CD4-positive, alpha-beta T cell treated with Interleukin-6 at 100 ng/mL for 8 hours (primary cell): ENCODE results near the gene TNNI2.

Source experiments
- DNase-seq: peaks from one replicate; pipeline ENCODE4 v3.0.0-alpha.2; 2020; ENCODE audit warnings: mixed read lengths, low spot score

TNNI2 gene

DNA sequence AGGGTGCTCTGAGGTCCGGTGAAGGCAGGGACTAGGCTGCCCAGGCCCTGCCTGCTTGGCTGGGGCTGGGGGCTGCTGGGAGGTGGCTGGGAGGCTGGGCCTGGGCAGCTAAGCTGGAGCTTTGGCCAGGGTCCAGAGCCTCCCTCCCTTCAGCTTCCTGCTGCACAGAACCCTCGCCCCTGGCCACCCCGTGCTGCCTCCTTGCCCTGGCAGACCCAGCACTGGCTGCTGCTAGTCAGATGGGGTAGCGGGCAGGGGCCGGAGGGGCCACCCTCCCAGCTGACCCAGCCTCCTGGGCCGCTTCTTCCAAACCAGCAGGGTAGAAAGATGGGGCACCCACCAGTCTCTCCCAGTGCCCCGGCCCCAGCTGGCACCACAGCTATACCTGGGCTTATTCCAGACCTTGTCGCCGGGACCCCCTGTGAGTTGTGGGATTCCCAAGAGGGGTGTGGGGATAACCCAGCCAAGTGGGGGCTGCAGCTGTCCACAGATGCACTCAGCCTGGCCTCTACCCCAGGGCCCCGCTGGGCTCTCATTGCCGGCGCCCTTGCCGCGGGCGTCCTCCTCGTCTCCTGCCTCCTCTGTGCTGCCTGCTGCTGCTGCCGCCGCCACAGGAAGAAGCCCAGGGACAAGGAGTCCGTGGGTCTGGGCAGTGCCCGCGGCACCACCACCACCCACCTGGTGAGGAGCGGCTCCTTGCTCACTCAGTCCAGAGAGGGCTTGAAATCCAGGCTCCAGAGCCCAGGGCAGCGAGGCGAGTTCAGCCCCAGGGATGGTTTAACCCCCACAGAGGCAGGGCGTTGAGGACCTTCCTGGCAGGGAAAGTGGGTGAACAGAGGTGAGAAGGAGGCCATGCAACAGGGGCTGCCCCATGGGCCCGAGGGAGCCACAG, 3.8 kb upstream of the TNNI2 start, which contains the start of gene SYT8:
Gene SYT8, plus strand, starts transcription at position 212 of the 892 bp plus-strand sequence. Its CDS starts 116 bp downstream, at position 328.
- DNase-seq, result no peak

DNA sequence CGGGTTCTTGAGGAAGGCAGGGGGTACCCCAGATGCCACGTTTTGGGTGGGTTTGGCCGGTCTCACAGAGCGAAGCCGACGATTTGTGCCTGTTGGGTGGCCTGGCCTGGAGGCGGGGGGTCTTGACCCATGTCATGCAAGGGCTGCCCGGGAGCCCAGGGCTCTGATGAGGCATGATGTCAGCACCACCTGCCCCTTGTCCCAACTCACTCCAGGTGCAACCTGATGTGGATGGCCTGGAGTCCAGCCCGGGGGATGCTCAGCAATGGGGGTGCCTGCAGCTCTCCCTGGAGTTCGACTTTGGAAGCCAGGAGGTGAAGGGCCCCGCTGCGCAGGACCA, 3.1 kb upstream of the TNNI2 start:
- DNase-seq, result no peak

DNA sequence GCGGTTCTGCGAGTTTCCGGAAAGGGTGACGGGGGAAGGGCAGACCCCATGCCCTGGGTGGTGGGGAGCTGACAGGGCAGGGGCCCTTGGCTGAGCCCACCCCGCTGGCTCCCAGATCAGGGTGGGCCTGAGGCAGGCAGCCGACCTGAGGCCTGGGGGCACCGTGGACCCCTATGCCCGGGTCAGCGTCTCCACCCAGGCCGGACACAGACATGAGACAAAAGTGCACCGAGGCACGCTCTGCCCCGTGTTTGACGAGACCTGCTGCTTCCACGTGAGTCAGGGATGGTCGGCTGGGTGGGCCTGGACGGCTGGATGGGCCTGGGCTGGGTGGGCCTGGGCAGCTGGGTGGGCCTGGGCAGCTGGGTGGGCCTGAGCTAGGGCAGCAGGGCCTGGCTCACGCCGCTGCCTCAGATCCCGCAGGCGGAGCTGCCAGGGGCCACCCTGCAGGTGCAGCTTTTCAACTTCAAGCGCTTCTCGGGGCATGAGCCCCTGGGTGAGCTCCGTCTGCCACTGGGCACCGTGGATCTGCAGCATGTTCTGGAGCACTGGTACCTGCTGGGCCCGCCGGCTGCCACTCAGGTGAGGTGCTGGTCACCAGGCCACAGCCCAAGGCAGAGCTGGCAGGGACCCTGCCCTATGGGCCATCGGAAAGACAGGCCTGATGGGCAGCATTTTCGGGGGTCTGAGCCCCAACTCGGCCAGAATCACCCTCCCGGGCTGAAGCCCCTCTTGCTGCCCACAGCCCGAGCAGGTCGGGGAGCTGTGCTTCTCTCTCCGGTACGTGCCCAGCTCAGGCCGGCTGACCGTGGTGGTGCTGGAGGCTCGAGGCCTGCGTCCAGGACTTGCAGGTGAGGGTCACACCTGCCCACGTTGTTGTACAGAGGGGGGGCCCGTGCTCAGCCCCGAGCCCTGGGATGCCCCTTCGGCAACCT, 2.5 kb upstream of the TNNI2 start:
- DNase-seq, result no peak

DNA sequence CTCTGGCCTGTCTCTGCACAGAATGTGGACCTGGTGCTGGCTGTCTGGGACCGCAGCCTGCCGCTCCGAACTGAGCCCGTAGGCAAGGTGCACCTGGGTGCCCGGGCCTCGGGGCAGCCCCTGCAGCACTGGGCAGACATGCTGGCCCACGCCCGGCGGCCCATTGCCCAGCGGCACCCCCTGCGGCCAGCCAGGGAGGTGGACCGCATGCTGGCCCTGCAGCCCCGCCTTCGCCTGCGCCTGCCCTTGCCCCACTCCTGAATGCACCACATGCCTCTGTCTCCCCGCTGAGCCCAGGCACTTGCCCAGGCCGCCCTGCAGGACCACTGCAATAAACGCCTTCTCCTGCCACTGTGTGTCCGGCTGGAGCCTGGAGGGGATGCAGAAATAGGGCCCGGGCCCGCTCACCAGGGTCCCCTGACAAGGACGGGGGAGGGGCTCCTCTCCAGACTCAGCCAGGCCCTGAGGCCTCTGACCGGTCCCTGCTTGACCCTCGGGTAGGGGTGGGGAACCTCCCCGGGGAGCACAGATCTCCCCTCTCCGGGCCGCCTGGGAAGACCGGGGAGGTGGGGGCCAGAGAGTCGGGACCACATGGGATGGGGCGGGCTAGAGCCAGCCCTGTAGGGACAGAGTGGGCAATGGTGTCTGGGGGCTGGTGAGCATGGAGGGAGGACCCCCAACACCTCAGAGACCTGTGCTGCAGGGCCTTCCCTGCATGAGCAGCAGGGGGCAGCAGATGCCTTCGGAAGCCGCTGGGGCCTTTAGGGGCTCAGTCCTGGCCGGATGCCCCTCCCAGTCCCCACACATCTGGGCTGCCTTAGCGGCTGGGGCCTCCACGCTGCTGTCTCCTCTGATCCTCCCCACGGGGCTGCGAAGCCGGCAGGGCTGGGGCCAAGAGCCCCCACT, 1.4 kb upstream of the TNNI2 start:
- DNase-seq, result peak; percentile 83

DNA sequence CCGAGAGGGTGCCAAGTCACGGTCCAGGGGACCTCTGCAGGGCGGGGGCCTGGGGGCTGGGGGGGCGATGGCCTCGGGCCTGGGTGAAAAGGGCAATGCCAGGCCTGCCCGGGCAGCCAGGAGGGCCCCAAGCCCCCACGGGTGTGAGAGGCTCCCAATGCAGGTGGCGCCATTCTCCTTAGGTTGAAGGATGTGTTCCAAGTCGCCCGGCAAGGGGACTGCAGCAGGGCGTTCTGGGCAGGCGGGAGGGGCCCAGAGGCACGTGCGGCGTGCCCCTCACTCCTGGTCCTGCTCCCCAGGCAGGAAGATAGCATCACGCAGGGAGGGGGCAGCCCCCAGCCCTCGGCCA, 730 bp upstream of the TNNI2 start:
- DNase-seq, result no peak

DNA sequence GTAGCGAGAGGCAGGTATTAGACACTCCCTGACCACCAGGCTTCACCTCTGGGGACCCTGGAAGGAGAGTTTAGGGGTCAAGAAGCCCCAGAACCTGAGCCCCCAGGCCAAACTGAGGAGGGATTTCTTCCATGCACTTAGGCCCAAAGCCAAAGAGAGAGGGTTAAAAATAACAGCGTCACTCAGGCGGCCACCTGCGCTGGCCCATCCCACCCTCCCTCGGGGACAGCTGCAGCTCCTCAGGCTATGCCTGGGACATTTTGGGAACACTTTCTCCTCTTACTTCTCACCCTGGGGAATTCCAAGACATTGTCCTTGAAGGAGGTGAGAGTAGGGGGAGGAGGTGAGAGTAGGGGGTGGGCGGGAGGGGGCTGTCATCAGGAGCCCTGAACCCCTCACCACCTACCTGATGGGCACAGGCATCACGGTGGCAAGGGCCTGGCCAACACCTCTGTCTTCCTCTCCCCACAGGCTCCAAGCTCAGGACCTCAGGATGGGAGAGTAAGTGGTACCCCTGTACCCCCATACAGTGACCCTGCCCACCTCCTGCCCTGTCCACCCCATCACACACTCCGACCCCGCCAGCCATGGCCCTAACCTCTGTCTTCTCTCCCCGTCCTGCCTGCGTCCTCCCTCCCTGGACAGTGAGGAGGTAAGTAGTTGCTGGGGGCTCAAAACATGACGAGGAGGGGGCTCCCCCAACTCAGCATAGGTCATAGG, 583 bp downstream of the TNNI2 start:
- no peak for DNase-seq

DNA sequence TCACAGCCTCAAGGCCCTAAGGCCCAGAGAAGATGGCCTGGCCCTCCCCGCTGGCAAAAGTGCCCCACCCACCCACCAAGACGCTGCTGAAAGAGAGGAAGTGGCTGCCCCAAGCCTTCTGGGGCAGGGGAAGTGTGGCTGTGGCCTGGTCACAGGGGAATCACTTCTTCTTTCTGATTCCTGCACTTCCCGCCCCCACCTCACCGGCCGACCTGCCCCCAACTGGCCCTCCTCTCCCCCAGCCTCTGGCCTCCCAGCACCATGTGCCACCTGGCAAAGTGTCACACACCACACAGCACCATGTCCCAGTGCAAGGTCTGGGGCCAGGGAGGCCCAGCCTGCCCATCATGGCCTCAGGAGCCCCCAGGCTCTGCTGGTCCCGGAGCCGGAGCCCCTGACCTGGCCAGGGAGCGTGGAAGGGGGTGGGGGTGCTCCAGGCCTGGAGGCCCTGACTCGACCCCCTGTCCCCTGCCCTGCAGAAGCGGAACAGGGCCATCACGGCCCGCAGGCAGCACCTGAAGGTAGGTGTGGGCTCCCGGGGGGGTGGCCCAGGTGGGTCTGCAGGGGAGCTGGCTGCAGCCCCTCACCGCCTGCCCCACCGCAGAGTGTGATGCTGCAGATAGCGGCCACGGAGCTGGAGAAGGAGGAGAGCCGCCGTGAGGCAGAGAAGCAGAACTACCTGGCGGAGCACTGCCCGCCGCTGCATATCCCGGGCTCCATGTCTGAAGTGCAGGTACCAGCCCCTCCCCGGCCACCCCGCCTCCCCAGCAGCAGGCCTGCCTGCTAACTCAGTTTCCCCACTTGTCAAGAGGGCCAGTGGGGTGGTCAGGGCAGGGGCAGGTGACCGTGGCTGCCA, 1.4 kb downstream of the TNNI2 start:
- peak; percentile 28 for DNase-seq

DNA sequence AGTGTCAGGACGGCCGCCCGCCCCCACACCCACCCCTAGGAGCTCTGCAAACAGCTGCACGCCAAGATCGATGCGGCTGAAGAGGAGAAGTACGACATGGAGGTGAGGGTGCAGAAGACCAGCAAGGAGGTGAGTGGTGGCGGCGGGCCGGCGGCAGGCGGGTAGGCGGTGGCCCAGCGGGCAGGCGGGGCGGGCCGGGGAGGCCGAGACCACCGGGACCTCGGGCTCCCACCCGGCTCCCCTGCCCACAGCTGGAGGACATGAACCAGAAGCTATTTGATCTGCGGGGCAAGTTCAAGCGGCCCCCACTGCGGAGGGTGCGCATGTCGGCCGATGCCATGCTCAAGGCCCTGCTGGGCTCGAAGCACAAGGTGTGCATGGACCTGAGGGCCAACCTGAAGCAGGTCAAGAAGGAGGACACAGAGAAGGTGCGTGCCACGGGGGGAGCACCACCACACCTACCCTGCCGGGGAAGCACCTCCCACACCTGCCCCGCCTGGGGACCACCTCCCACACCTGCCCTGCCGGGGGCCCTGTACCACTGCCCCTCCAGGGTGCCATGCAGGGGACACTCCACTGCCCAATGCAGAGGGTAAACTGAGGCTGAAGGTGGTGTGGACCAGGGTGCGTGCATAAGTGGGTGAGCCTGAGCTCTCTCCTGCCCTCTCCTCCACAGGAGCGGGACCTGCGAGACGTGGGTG, 2.1 kb downstream of the TNNI2 start:
- no peak for DNase-seq

DNA sequence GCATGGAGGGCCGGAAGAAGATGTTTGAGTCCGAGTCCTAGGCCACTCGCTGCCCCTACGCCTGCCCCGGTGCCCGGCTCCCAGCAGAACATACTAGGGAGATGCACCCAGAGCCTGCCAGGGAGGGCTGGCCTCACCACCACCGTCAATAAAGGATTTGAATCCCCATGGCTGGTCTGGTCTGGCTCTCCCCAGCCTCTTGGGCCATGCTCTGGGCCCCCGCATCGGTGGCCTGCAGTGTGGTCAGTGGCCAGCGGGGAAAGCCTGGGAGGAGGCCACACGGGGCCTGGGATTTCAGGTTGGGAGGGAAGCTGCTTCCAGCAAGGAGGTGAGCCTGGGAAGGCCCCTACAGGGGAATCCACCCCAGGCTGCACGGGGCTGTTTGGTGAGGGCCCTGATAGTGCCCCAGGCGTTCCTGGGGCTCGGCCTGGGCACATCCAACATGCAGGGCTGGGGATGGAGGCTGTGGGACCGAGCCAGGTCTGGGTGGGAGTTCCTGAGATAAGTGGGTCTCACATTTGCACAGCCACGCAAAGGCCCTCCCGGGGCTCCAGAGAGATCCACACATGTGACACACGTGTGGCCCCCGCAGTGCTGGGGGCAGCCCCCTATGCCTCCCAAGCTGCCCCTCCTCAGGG, 2.8 kb downstream of the TNNI2 start:
- DNase-seq, result no peak

DNA sequence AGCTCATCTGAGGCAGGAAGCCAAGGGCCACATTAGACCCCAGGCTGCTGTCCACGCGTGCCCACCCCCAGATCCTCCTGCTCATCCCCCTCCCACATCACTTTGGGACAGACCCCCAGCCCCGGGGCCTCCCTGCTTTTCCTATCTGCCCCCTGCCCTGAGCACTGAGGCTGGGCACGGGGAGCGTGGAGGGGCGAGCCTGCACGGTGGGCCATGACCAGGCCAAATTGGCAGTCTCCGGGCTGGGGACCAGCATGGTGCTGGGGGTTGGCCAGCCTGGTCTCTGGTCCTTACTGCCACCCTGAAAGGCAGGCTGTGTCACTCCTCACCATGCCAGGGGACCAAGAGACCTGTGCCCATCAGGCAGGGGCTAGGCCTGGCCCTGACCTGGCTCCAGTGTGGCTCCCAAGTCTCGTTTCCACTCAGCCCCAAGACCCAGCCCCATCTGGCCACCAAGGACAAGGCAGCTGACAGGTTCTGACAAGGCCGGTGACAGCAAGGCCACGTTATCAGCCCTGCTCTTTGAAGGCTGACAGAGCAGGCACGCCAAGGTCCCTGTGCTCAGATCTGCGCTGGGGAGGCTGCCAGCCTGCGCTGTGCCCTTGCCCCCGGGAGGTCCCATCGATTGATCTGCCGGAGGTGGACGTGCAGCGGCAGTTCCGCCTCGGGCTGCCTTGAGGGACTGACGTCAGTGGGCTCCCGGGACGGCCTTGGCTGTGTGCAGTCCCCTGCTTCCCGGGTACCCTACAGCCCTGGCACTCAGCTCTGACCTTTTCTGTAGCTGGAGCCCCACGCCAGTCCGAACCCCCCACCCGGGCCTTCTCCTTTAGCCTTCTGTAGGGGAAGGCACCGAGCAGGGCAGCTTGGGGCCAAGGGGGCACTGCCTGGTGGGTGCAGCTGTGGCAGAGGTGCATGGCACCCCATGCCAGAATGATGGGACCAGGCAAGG, 3.6 kb downstream of the TNNI2 start:
- DNase-seq, result no peak

DNA sequence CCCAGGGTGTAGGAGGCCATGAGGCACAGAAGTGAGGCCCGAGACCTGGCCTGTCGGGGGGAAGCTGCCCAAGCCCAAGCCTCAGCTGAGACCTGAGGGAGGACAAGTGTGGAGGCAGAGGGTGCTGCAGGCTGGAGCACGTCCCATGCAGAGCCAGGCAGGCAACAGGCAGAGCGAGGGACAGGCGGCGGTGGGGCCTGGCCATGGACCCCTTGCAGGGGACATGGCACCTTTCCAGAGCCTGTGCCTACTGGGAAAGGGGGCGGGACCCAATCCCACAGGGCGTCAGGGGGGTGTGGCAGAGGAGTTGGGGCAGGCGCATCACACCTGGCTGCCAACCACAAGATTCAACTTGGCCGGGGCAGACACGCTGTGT, 4.3 kb downstream of the TNNI2 start:
- no peak for DNase-seq

DNA sequence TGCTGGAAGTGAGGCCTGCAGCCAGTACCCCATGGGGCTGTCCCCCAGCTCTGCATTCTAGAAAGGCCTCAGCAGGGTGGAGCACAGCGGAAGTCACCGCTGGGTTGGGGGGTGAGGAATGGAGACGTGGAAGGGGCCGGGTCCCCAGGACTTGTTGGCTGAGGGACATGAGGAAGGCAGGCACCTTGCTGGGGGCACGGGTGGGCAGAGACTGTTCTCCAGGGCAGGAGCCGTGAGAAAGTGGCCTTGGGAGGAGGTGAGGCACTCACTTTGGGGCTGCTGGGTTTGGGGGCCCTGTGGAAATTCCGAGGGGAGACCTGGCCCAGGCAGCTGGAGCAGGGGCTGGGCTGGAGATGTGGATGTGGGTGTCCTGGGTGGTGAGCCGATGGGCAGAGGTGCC, 5.0 kb downstream of the TNNI2 start:
- no peak for DNase-seq

DNA sequence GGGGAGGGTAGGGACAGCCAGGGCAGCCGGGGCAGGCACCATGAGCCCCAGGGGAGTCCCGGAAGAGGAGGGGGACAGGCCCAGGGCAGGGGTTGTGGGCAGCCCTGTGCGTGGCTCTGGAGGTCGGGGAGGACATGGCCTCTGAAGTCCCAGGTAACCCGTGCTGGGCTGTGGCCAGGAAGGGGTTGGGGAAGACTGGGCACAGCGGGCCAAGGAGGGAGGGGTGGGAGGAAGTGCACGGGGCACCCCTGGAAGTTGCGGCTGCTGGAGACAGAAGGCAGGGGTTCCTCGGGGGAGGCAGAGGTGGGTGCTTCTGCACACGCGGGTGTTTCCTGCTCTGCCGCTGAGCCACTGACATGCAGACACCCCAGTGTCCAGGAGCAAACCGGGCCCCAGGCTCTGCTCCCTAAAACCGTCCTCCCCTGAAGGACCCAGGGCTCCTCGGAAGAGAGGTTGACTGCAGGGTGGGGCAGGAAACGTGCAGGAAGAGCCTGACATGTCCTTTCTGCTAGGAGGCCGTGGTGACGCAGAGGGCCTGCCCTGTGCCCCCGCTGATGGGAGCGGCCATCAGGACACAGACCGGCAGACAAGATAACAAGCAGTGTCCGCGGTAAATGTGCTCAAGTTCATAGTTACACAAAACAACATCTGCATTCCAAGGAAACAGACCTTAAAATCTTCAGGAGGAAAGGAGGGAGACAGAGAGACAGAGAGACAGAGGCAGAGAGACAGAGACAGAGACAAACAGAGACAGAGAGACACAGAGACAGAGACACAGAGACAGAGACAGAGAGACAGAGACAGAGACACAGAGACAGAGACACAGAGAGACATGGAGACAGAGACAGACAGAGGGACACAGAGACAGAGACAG, 5.7 kb downstream of the TNNI2 start:
- DNase-seq, result peak; percentile 50

DNA sequence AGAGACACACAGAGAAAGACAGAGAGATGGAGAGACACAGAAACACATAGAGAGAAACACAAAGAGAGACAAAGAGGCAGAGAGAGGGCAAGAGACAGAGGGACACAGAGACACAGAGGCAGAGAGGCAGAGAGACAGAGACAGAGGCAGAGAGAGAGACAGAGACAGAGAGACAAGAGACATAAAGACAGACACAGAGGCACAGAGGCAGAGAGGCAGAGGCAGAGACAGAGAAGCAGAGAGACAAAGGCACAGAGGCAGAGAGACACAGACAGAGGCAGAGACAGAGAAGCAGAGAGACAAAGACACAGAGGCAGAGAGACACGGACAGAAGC, 6.3 kb downstream of the TNNI2 start:
- DNase-seq, result no peak

DNA sequence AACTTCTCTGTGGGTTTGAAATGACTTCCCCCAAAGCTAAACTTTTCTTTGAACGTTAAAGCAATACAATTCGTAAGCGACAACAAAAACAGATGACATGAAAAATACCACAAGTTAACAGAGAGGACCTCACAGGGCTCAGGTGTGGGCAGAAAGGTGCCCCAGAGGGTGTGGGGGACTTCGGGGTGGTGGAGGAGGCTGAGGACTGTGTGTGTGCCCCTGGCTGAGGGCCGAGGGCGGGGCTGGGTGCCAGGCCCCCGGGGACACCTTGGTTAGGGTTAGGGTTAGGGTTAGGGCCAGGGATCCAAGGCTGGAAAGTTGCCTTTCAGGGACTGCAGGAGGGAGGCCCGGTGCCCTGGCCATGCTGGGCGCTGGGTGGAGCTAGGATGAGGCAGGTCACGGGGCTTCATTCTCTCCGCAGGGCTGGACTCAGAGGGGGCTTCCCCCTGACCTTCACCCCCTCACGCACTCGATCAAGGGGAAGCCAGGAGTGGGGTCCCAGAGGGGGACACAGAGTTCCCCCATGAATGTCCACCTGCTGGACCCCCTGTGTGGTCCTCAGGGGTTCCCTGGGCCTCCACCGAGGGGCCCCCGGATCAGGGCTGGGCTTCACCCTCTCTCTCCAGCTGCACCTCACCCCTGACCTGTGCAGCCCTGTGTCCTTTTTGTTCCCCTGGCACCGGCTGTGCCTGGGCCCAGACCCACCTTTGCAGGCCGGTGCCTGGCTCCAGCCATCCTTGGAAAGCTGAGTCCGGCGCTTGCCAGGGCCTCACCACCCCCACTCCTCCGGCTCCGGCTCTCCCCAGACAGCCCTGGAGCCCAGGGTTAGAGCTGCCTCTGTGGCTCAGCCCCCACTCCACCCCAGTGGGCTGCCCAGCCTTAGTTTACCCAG, 7.0 kb downstream of the TNNI2 start:
- peak; percentile 24 for DNase-seq

DNA sequence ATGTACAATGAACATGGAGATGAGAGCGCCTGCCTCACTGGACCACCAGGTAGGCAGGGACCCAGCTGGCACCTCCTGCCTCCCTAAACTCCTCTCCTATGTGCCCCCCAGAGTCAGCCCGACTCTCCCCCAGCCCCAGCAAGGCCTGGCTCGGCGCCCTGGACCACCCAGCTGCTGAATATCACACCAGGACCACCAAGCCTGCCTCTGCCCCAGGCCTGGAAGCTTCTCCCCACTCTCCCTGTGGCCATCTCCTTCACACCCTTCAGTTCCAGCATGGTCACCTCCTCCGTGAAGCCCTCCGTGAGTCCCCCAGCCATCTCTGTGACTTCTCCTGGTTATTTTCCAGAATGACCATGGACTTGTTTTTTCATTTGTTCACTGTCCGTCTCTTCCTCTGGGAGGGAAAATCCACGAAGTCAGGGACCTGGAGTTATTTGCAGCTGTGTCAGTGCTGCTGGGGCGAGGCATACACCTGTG, 7.7 kb downstream of the TNNI2 start:
- DNase-seq, result no peak
